Measurements from ENCODE around the gene AASDHPPT.
"Not testable (repeated sequence)": the region's sequence is repeated elsewhere in the genome, so short reads cannot be mapped to it uniquely, and the experiment has no call there.

AASDHPPT gene, protein sequence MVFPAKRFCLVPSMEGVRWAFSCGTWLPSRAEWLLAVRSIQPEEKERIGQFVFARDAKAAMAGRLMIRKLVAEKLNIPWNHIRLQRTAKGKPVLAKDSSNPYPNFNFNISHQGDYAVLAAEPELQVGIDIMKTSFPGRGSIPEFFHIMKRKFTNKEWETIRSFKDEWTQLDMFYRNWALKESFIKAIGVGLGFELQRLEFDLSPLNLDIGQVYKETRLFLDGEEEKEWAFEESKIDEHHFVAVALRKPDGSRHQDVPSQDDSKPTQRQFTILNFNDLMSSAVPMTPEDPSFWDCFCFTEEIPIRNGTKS

DNA sequence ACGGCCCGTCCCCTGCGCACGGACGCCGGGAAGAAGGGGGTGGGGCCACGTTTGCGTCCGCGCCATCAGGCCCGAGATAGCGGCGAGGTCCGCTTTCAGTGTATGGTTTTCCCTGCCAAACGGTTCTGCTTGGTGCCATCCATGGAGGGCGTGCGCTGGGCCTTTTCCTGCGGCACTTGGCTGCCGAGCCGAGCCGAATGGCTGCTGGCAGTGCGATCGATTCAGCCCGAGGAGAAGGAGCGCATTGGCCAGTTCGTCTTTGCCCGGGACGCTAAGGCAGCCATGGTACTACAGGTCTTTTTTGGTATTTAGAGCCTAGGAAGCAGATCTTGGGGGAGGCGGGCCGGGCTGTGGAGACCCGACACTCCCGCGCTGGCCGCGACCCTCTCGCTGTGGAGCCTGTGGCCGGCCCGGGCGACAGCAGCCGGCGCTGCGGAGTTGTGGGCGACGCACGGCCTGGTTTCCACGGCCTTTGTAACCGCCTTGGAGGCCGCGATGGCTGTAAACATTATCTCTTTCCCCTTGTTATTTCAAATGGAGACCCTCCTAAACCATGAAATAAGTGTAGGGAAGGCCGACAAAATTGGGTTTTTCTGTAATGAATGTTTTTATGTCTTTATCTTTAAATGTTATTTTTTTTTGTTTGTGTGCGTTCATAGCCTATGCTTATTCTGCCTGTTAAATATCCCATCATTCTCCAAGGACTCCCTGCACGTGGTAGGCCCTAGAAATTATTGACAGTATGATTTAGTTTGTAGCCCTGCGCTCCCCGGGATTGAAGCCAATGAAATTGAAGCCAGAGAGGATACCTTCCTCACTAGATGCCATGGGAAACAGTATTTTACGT is at the start of gene AASDHPPT:
Gene AASDHPPT (plus strand): TSS at position 54 of the 847 bp plus-strand sequence. CDS start 49 bp downstream, at position 103.
- DNase-seq = peak; percentile 76

DNA sequence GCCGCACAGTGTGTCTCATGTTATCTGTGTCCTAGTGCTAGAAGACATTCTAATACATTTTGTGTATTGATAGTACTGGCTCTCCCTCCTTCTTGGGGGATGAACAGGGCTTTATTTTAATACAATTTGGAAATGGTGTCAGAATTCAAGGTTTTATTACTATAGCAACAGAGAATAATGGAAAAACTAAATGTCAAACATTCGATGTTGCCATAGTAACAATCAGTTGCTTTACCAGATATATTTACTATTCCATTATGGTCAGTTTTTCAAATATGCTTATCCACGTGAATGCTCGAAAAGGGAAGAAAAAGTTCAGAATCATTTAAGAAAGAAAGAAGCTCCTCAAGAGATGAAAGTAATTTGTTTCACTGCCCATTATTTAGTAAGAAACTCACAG is 46.9 kb upstream of the AASDHPPT start:
- DNase-seq = peak; percentile 3

DNA sequence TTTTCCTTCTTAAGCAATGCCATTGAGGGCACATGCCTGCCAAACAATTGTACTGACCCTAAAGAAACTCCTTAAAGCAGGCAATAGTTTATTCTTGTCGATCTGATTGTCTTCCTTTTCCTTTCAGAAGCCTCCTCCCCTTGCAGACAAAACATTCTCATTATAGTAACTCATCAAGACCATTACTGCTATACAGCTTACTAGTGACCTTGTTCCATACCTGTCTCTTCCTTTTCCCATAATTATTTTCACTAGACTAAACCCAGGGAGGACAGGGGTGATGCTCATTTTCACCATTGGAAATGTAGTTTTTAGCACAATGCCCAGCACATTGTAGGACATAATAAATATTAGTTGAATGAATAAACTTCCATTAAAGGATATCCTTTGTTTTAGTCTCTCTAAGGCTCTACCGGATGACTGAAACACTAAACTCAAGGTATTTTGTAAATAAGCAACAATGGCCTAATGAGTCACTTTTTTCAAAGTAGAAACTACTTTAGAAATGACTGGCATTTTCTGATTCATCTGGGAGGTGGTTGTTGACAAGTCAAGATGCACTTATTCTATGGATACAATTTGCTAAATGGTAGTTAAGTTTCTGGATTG is 46.2 kb upstream of the AASDHPPT start:
- DNase-seq = no peak

DNA sequence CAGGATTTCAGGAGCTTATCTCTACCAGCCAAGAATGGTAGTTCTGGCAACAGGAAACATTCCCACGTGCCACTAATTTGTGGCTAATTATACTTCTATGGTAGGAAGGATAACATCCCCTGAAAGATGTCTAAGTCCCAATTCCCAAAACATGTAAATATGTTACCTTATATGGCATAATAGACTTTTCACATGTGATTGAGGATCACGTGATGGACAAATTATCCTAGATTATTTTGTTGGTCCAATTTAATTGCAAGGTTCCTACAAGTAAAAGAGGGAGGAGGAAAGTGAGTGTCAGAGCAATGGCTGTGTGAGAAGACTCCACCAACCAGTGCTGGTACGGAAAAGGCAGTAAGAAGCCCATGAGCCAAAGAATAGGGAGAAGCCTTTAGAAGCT is 45.5 kb upstream of the AASDHPPT start:
- no peak for DNase-seq

DNA sequence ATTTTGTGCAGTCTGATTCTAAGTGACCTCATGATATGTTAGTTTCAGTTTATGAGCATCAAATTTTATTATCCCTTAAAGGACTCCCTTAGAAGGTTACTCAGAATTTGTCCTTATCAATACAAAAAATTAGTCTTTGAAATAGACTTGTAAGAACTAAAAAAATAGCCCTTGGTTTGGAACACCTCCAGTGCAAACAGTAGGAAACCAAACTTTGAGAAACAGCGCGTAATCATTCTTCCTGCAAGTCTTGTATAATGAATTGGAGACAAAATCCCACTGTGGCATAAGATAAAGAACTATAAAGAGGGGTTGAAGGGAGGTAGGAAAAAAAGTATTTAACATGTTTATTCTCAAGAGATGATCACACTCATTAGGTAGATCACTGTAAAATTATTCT is 44.6 kb upstream of the AASDHPPT start:
- DNase-seq = no peak

DNA sequence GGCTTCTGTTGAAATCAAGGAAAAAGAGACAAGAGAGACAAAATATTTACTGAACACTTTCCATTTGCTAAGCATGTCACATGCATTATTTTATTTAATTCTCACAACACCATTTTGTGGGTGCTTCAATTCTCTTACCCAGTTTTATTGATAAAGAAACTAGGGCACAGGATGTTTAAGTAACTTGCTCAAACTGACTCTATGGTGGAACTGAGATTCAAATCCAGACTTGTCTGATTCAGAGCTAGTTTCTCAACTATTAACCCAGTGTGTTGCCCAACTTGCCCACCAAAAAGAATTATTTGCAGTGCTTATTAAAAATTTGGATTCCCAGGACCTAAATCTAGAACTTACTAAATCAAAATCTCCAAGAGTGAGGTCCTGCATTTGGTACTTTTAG is 33.9 kb upstream of the AASDHPPT start:
- DNase-seq = no peak

DNA sequence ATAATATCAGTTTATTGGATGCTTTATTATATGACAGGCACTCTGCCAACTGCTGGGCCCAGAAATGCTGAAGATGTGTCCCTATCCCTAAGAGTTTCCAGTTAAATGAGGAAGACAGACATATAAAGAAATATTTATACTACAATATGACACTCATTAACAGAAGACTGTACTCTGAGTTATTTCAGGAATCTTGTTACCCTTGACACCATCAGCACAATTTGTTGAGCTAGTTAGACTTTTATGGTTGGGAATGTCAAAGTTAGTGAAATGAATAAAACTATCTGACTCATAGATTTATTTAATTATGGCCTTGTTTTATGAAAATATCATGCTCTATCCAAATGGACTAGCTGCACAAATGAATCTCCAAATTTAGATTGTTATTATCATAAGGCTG is 29.8 kb upstream of the AASDHPPT start:
- DNase-seq = no peak

DNA sequence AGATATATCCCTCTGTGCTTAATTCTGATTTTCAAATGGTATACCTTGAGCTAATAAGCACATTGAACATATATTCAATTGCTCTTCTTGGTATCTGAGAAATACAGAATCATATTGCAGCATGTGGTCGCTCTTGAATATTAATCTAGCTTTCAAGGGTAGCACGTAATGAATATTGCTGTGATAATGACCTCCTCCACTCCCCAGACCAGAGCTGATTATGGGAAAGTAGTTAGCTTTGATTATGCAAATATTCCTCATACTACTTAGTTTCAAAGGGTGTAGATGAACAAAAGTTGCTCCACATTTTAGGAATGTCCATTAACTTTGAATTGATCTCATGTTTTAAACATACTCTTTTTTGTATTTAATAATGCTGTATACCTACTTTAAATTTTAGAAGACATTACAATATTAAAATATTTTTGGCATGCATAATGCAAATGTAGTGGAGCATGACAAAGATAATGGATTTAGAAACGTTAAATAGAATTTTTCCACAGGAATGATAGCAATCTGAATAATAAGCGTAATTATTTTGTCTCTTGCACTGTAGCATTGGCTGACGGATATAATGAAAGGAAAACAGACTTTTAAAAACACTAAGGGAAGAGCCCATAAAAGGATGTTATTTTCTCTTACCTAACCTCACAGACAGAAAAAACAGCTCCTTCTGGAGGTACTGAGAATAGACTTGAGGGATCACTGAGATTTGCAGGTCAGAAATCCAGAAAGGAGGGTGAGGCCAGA is 27.6 kb upstream of the AASDHPPT start:
- no peak for DNase-seq

DNA sequence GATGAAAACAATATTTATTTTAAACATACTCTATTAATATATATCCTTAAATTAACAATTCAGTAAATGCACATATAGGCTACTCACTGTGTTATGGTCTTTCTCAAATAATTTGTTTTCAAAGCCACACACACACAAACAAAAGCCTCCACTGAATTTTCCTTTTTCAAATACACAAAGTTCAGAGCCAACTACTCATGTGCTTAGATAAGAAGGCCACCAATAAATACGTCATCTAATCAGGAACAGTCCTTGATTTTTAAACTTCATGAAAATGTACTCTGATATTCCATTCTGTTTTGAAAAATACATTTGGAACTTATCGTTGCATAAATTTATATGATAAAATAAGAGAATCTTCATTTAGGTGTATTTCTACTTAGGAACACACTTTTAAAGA is 26.4 kb upstream of the AASDHPPT start:
- no peak for DNase-seq

DNA sequence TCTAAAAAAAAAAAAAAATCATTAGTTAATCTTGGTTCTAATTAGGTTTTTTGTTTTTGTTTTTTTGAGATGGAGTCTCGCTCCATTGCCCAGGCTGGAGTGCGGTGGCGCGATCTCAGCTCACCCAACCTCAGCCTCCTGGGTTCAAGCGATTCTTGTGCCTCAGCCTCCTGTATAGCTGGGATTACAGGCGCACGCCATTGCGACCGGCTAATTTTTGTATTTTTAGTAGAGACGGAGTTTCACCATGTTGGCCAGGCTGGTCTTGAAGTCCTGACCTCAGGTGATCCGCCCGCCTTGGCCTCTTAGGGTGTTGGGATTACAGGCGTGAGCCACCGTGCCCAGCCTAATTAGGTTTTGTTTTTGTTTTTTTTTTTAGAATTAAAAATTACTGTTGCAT is 19.1 kb upstream of the AASDHPPT start:
- DNase-seq = not testable (repeated sequence)

DNA sequence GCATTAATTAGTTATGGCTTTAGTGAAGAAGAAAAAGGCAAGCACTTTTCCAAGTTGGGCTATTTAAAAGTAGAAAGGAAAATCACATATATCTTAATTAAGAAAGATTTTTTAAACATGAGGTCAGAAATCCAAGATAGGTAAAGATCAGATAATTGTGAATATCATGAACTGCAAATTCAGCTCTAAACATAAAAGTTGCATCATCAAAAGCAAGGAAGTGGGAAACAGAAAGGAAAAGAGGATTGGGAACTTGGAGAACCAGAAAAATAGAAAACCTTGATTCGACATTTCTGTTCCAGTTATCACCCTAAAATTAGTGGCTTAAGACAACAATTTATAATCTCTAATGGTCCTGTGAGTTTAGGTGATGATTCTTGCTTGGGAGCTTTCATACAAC is 17.8 kb upstream of the AASDHPPT start:
- no peak for DNase-seq

DNA sequence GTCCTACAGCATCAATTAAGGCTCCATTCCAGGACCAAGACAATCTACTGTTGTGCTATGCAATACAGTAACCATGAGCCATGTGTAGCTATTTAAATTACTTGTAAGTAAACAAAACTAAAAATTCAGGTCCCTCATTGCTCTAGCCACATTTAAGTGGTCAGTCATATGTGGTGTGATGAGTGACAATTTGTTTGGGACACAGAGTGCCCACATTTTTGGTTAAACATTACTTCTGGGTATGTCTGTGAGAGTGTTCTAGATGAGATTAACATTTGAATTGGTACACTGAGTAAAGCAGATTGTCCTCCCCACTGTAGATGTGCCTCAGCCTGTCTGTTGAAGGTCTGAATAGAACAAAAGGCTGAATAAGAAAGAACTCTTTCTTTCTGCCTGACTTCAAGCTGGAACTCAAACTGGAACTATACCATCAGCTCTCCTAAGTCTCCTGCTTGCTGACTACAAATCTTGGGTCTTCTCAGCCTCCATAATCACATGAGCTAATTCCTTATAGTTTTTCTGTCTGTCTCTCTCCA is 16.1 kb upstream of the AASDHPPT start:
- no peak for DNase-seq

DNA sequence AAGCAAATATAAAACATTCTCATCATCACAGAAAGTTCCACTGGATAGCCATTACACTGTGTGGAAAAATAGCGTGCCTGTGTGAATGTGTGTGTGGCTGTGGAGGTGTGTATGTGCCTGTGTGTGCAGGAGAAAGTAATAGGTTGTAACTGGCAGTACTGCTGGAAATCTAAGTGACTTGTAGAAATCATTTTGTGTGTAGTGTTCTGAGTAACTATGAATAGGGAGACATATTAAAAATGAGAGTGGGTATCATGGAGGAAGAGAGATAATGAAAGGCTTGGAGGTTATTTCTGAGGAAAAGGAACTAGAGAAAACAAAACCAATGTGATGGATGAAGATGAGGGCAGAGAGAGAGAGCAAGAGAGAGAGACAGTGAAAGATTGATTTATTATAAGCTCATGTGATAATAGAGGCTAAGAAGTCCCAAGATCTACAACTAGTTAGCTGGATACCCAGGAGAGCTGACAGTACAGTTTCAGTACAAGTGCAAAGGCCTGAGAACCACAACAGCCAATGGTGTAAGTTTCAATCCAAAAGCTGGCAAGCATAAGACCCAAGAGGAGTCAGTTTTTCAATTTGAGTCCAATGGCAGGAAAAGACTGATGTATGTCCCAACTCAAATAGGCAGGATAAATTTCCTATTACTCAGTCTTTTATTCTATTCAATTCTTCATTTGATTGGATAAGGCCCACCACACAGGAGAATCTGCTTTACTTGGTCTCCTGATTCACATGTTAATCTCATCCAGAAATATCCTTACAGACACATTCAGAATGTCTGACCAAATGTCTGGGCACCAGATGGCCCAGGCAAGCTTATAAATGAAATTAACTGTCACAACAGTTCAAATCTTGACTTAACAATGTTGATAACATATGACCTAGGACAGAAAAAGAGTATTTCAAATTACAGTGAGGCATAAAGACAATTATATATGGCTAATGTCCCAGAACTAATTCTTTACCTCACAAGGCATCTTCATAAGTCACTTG is 15.2 kb upstream of the AASDHPPT start:
- no peak for DNase-seq

DNA sequence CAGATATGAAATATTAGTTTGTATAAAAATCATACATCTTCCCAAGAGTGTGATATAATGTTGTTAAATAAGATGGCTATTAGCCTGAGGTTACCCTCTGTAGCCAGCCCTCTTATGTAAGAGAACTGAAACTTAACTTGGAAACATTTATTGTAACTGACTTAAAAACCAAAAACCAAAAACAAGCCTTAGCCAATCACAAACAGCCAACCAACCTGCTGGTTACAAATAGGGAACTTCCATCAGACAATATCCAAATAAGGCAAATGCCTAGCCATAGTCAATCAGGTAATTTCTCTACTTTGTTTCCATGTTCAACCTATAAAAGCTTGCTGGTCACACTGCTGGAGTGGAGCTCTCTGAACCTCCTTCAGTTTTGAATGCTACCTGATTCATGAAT is 14.5 kb upstream of the AASDHPPT start:
- no peak for DNase-seq

DNA sequence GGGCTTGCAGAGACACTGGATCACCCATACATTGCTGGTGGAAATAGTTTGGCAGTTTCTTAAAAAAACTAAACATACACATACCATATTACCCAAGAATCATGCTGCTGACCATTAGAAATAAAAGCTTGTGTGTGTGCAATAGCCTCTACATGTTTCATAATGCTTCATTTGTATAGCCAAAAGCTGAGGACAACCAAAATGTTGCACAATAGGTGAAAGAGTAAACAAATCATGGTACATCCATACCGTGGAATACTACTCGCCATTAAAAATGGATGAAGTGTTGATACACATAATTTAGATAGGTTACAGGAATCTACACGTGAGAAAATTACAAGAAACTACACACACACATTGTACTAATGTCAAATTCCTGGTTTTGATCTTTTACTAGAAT is 6.9 kb upstream of the AASDHPPT start:
- no peak for DNase-seq

DNA sequence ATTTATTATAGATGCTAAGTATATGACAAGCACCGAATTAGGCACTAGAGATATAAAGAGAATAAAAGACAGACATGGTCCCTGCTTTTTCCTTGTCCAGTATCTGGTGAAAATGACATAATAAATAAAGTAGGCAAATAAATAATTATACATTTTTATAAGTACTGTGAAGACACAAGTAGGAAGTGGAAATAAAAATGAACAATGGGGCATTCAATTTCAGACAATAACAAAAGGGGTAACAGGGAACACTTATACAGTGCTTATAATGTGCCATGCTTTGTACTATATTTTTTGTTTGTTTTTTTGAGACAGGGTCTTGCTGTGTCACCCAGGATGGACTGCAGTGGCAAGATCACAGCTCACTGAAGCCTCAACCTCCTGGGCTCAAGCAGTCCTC is 4.7 kb upstream of the AASDHPPT start:
- no peak for DNase-seq

DNA sequence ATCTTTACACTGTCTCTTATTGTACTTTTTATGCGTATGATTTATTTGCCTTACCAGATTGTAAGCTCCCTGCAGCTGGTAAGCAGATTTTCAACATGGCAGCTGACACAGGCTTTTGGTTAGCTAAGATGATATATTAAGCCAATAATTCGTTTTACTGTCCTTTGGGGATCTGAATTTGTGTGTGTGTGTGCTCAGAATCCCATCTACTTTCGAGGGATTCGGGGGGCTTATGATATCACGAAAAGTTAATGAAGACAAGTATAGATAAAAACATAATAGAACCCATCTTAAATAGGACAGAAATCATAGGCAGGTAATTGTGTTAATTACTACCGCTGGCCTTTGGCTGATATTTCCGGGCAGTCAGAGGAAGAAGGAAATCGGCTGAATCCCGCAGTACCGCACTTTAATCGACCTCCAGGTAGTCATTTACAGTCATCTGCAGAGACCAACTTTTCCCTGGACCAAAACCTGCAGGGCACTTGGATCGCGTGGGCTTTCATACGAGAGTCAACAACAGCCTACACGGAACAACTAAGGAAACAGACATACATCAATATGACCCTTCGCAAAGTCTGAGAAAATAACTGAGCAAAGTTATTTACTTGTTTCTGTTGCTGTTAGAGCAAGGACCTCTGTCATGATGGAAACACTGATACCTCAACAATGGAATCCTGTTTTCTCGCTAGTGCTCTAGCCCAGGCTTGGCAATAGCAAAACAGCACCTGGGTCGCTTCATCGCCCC is 1.1 kb upstream of the AASDHPPT start:
- DNase-seq = peak; percentile 49

DNA sequence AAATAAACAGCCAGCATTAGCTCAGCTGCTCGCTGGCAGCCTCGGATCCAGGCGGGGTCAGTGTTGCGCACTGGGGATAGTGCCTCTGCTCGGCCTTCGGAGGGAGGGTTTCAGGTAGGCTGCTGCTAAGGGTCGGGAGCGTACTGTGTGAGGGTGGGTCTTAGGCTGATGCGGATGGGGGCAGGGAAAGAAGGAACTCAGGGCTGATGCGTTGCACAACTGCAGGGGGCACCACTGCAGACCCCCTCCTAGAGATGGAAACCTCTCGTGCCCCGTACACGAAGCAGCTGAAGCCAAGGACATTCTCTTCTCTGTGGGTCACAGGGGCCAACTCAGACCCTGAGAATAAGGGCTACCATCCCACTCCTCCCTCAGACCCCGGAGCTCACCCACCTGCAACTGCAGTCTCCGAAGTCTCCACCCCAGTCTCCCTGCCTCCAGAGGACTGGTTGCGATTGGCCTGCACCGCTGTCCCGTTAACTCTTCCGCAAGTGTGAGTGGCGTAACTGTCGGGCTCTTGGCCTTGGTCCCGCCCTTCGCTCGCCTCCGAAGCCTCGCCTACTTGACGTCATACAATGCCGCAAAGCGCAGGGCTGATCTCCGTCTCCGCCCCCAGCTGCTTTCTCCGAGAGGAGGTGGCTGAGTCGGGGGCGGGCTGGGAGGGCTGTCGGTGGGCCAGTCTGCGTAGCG is 398 bp upstream of the AASDHPPT start, which contains the start of gene KBTBD3:
Gene KBTBD3 (minus strand): TSS at position 429 of the 690 bp plus-strand sequence. CDS start 18,250 bp downstream, outside the sequence.
- DNase-seq = peak; percentile 99

DNA sequence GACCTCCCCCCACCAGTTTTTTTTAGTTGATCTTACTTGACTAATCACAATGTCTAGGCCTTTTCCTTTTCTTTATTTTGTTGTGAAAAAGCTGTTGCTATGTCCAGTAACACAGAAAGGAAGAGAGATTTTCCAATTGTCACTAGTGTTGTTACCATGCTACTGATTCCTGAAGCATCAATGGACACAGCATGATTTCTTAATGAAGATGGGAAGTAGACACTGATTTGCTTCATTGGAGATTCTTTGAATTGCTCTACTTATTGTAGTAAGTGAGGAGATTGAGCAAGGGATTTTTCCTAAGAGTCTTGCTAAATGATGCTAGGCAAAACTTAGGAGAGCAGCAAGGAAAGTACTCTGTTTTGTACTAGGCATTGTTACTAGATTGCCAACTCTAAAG is 4.6 kb downstream of the AASDHPPT start:
- no peak for DNase-seq

DNA sequence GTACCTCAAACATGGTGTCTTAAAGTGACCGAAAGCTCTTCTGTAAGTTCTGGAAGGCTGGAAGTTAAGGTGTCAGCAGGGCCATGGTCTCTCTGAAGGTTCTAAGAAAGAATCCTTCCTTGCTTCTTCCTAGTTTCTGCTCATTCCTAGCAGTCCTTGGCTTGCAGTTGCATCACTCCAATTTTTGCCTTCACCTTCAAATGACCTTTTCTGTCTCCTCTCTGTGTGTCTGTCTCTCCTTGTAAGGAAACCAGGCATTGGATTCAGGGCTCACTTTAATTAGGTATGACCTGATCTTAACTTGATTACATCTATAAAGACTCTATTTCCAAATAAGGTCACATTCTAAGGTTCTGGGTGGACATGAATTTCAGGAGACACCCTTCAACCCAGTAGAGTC is 8.7 kb downstream of the AASDHPPT start:
- DNase-seq = no peak
